Endothelial cell of umbilical vein (primary cell): Measurements from ENCODE around the gene JCHAIN. TPM values are rescaled to one million over a fixed set of nuclear protein-coding genes. Genes with fewer than 3 reads are reported as not detected.
A peak's percentile ranks its signal among the peaks of the same experiment; 100 is the strongest.

Experiments used
- Bru-seq: library from RNA; stranded (reverse); fragments of 400-500 nt; gene quantifications from one replicate; lab custom pipeline; 2021; lab: Mats Ljungman, UMichigan
- BruChase-seq, 2 experiments: library from RNA; stranded (reverse); fragments of 400-500 nt; gene quantifications; one replicate each; lab custom pipeline; 2021; lab: Mats Ljungman, UMichigan
- BruUV-seq: library from RNA; stranded (reverse); fragments of 400-500 nt; replicated peaks from 2 replicates; lab custom pipeline; 2021; lab: Mats Ljungman, UMichigan
- CTCF ChIA-PET: fragments of 300-600, 350-600 bp; sonication (Branson Sonifier 250); formaldehyde crosslinking; loops from one replicate; lab custom pipeline; 2021; ENCODE audit warnings: antibody characterized with exemption, inconsistent platforms; lab: Charles Lee
- POLR2A ChIA-PET: fragments of 300-600, 350-600 bp; sonication (Branson Sonifier 250); formaldehyde crosslinking; loops from one replicate; lab custom pipeline; 2021; ENCODE audit warnings: antibody characterized with exemption, inconsistent platforms; lab: Charles Lee
- DNase-seq: peaks from one replicate; pipeline ENCODE4 v3.0.0-alpha.2; 2011; ENCODE audit warnings: low read depth, low spot score
- FAIRE-seq: peaks from 2 replicates; lab custom pipeline; 2011; peaks lifted over from hg19 to GRCh38; lab: Jason Lieb, UNC
- H2AFZ ChIP-seq: 2 replicates; pipeline ENCODE4 v1.6.0; 2012; ENCODE audit warnings: low read depth, low read length, control low read depth, inconsistent platforms
- H3K27ac ChIP-seq: 2 replicates; pipeline ENCODE4 v1.5.1; 2011; ENCODE audit warnings: low read depth, mild to moderate bottlenecking, control low read depth, low read length, moderate library complexity; ENCODE audit not compliant: insufficient read depth
- H3K27me3 ChIP-seq, 2 experiments: 2 replicates each; pipeline versions ENCODE4 v1.6.0 to v1.6.1; 2011; ENCODE audit warnings: low read length in 2 of 2, mixed read lengths in 1 of 2; ENCODE audit not compliant: control insufficient read depth in 2 of 2, insufficient read depth in 2 of 2
- H3K36me3 ChIP-seq, 2 experiments: 2 replicates in 1 of 2; 3 replicates in 1 of 2; pipeline ENCODE4 v1.5.1; 2011; ENCODE audit warnings: low read length in 2 of 2, mild to moderate bottlenecking in 1 of 2, moderate library complexity in 1 of 2; ENCODE audit not compliant: control insufficient read depth in 2 of 2, insufficient read depth in 2 of 2; ENCODE audit errors: extremely low read depth in 1 of 2
- H3K4me1 ChIP-seq: 3 replicates; pipeline ENCODE4 v1.5.1; 2011; ENCODE audit warnings: mild to moderate bottlenecking, low read length; ENCODE audit not compliant: control insufficient read depth, insufficient read depth; ENCODE audit errors: extremely low read depth
- H3K4me2 ChIP-seq: 2 replicates; pipeline ENCODE4 v1.6.1; 2011; ENCODE audit warnings: low read length, control low read depth, mixed read lengths; ENCODE audit not compliant: insufficient read depth
- H3K4me3 ChIP-seq, 3 experiments: fragments of 200-600 bp in 1 of 3; sonication (generic), shearing (Covaris generic) in 1 of 3; replicated peaks in 1 of 3; 2 replicates each; pipeline ENCODE4 v1.5.1; 2011 to 2016; ENCODE audit warnings: control low read depth in 3 of 3, low read length in 3 of 3, mild to moderate bottlenecking in 2 of 3, inconsistent platforms in 1 of 3, low read depth in 1 of 3, moderate library complexity in 1 of 3; ENCODE audit not compliant: insufficient read depth in 1 of 3
- H3K79me2 ChIP-seq: 2 replicates; pipeline ENCODE4 v1.6.0; 2012; ENCODE audit warnings: low read length, inconsistent platforms; ENCODE audit not compliant: control insufficient read depth, insufficient read depth
- H3K9ac ChIP-seq: replicated peaks from 2 replicates; pipeline ENCODE3; 2011; ENCODE audit warnings: low read length, control low read depth; ENCODE audit not compliant: insufficient read depth; ENCODE audit errors: extremely low read depth
- H3K9me1 ChIP-seq: replicated peaks from 3 replicates; pipeline ENCODE4 v1.6.0; 2011; ENCODE audit warnings: mild to moderate bottlenecking, low read length; ENCODE audit not compliant: control insufficient read depth, insufficient read depth; ENCODE audit errors: extremely low read depth
- H3K9me3 ChIP-seq: replicated peaks from 2 replicates; pipeline ENCODE4 v1.5.1; 2012; ENCODE audit warnings: low read length, inconsistent platforms; ENCODE audit not compliant: control insufficient read depth, insufficient read depth
- H4K20me1 ChIP-seq: replicated peaks from 2 replicates; pipeline ENCODE3; 2011; ENCODE audit warnings: mild to moderate bottlenecking, low read length; ENCODE audit not compliant: control insufficient read depth, insufficient read depth; ENCODE audit errors: extremely low read depth
- EZH2 ChIP-seq: IDR thresholded peaks from 2 replicates; pipeline ENCODE4 v1.6.1; 2012; ENCODE audit warnings: borderline replicate concordance, low read depth, mild to moderate bottlenecking, moderate library complexity, low read length, inconsistent platforms; ENCODE audit not compliant: severe bottlenecking
- FOS ChIP-seq: IDR thresholded peaks from 2 replicates; pipeline ENCODE4 v1.6.1; 2011; ENCODE audit warnings: mild to moderate bottlenecking, low read length, moderate library complexity, borderline replicate concordance; ENCODE audit not compliant: insufficient read depth
- GATA2 ChIP-seq: IDR thresholded peaks from 2 replicates; pipeline ENCODE4 v1.7.0; 2011; ENCODE audit warnings: low read depth, mild to moderate bottlenecking, moderate library complexity, mixed read lengths, low read length; ENCODE audit not compliant: insufficient read length, insufficient read depth
- JUN ChIP-seq: IDR thresholded peaks from 2 replicates; pipeline ENCODE4 v1.6.1; 2011; ENCODE audit warnings: borderline replicate concordance, low read depth; ENCODE audit not compliant: insufficient read length, insufficient read depth
- MYC ChIP-seq: IDR thresholded peaks from one replicate; pipeline ENCODE4 v1.6.1; 2011; ENCODE audit warnings: mild to moderate bottlenecking, low read depth, low read length
- POLR2A ChIP-seq: IDR thresholded peaks from 2 replicates; pipeline ENCODE4 v1.6.1; 2012; ENCODE audit warnings: low read depth, mild to moderate bottlenecking, control low read depth, low read length
- POLR2AphosphoS5 ChIP-seq: IDR thresholded peaks from 2 replicates; pipeline ENCODE4 v1.6.1; 2012; ENCODE audit warnings: low read depth, mild to moderate bottlenecking, control low read depth, low read length, moderate library complexity; ENCODE audit not compliant: insufficient read depth
- dilution Hi-C: fragments of 300-500 bp; cut with MboI; formaldehyde crosslinking; loops from one replicate; pipeline ENCODE4 v1.15.0; 2019; ENCODE audit warnings: low sequenced_read_pairs; ENCODE audit not compliant: extremely low pct_ligation_motif_present
- intact Hi-C: fragments of 100-400 bp; cut with micrococcal nuclease; formaldehyde crosslinking; loops from one replicate; pipeline ENCODE4 v1.10.0; 2022
- long read RNA-seq: library from polyadenylated mRNA; stranded (forward); transcript quantifications from one replicate; pipeline ENCODE4 v2.0.0, GENCODE V29; 2021
- polyA minus RNA-seq, 3 experiments: library from RNA; depleted of rRNA, polyadenylated mRNA; stranded (reverse); fragments of >200 nt; gene quantifications; 1 replicate in 1 of 3; 2 replicates in 2 of 3; pipeline ENCODE4 v1.2.3, GENCODE V29; 2011
- polyA plus RNA-seq, 4 experiments: library from polyadenylated mRNA; depleted of rRNA in 3 of 4; stranded (reverse) in 3 of 4; unstranded in 1 of 4; fragments of >200 nt; gene quantifications; 2 replicates each; pipeline versions ENCODE4 v1.2.1 to v1.2.3, GENCODE V29; 2011 to 2012; ENCODE audit warnings: missing spikeins in 1 of 4
- total RNA-seq: library from RNA; stranded (reverse); gene quantifications from 2 replicates; pipeline ENCODE4 v1.2.3, GENCODE V29; 2021
- TF ChIP-seq, protein P1 (sequence below), 2 donors: IDR thresholded peaks; 1 replicate in 1 of 2; 2 replicates in 1 of 2; pipeline ENCODE4 v1.5.1; 2011; ENCODE audit warnings: low read length in 2 of 2, mild to moderate bottlenecking in 2 of 2, moderate library complexity in 2 of 2, control low read depth in 1 of 2, inconsistent platforms in 1 of 2, low read depth in 1 of 2; ENCODE audit not compliant: insufficient read depth in 1 of 2; ENCODE audit errors: extremely low read depth in 1 of 2
- TF ChIP-seq, protein P2 (sequence below): IDR thresholded peaks from 2 replicates; pipeline ENCODE4 v1.6.1; 2011; ENCODE audit not compliant: insufficient read depth, insufficient read length

Gene JCHAIN
- not detected in 2 replicates for total RNA-seq
- polyA plus RNA-seq = not detected in 2 replicates
- not detected in 2 replicates for polyA plus RNA-seq (2011; cell fraction: cytosol; rRNA removed)
- polyA plus RNA-seq (2011; cell fraction: nucleus; rRNA removed) = not detected in 2 replicates
- not detected in 2 replicates for polyA plus RNA-seq (2012)
- polyA minus RNA-seq = not detected in 2 replicates
- polyA minus RNA-seq (2011; cell fraction: cytosol; rRNA and poly(A)+ RNA removed) = not detected
- not detected in 2 replicates for polyA minus RNA-seq (2011; cell fraction: nucleus; rRNA and poly(A)+ RNA removed)
- Bru-seq, nascent RNA = not detected
- not detected for BruChase-seq, experiment 1, labeled RNA remaining after a 6-hour chase
- BruChase-seq, experiment 2, labeled RNA remaining after a 2-hour chase = not detected
- long read RNA-seq = 0 reads

DNA sequence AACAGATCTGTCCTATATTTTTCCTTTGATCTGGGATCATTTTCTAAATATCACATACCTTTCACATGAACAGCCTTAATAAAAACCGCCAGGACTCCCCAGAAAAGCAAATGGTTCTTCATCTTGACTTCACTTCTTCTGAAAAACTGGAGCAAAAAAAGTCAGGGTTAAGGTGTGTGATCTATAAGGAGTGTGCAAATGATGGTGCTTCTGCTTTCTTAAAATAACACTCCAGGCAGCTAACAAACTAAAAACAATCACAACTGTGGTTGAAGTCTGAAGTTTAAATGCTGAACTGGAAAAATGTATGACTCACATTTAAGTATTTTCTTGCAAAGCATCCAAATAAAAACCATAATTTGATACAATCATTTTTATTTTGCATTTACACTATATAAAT, at the start of gene JCHAIN:
TSS of gene JCHAIN (minus strand) at position 140 of the 400 bp plus-strand sequence. CDS start at position 122, 18 bp downstream.
- DNase-seq = no peak

More for the DNA sequence above, at the start of gene JCHAIN:
- dilution Hi-C loops (no loop called here), intact Hi-C loops (no loop called here)
- no peaks in the 10 kb centered on the region for H3K9me1 ChIP-seq
- TF ChIP-seq POLR2A = no peak
- no peak for TF ChIP-seq MYC
- TF ChIP-seq FOS = no peak
- TF ChIP-seq, protein P1, sequence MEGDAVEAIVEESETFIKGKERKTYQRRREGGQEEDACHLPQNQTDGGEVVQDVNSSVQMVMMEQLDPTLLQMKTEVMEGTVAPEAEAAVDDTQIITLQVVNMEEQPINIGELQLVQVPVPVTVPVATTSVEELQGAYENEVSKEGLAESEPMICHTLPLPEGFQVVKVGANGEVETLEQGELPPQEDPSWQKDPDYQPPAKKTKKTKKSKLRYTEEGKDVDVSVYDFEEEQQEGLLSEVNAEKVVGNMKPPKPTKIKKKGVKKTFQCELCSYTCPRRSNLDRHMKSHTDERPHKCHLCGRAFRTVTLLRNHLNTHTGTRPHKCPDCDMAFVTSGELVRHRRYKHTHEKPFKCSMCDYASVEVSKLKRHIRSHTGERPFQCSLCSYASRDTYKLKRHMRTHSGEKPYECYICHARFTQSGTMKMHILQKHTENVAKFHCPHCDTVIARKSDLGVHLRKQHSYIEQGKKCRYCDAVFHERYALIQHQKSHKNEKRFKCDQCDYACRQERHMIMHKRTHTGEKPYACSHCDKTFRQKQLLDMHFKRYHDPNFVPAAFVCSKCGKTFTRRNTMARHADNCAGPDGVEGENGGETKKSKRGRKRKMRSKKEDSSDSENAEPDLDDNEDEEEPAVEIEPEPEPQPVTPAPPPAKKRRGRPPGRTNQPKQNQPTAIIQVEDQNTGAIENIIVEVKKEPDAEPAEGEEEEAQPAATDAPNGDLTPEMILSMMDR (IDR thresholded peaks at IDR 0.05; ENCODE audit: extremely low read depth in 1 of 2, insufficient read depth in 1 of 2, low read depth in 1 of 2, low read length in 2 of 2) = no peak
- TF ChIP-seq, protein P2, sequence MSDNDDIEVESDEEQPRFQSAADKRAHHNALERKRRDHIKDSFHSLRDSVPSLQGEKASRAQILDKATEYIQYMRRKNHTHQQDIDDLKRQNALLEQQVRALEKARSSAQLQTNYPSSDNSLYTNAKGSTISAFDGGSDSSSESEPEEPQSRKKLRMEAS = no peak
- TF ChIP-seq GATA2 = no peak
- TF ChIP-seq POLR2AphosphoS5 = no peak
- no peak for TF ChIP-seq JUN
- TF ChIP-seq EZH2 = no peak
- ChIA-PET CTCF (interaction anchor here (1.6 kb wide), 1 partner anchor 14 kb away, joined by 4 read pairs; no protein-coding TSS in a partner anchor), POLR2A (no interaction called here)
- peak; percentile 61 for FAIRE-seq
- no peaks in the 10 kb centered on the region for H3K79me2 ChIP-seq
- H3K4me3 ChIP-seq = no peak within 1 kb of the TSS
- no TSS peak for BruUV-seq
- no peak within 1 kb of the TSS for H3K9ac ChIP-seq
- H3K36me3 ChIP-seq = no peaks in the 10 kb centered on the region
- H3K4me1 ChIP-seq = no peaks in the 10 kb centered on the region
- no peaks in the 10 kb centered on the region for H3K9me3 ChIP-seq
- no peaks in the 10 kb centered on the region for H4K20me1 ChIP-seq
- no peaks in the 10 kb centered on the region for H3K27me3 ChIP-seq
- H3K4me2 ChIP-seq = no peak within 1 kb of the TSS
- no peak within 1 kb of the TSS for H2AFZ ChIP-seq
- no peak within 1 kb of the TSS for H3K27ac ChIP-seq
